Stimulated activated naive CD8-positive, alpha-beta T cell treated with anti-CD3 and anti-CD28 coated beads, Interleukin-15, amount 100 ng/mL, for 72 hours (primary cell): Measurements from ENCODE around the gene ARPC5.

ENCODE experiments used
- ATAC-seq: fragments of 150-1000 bp; cut with Tn5 transposase; 2 replicates; pipeline ENCODE4 v1.10.0; 2021; ENCODE audit warnings: mild to moderate bottlenecking, moderate library complexity
- DNase-seq, 2 donors: peaks; one replicate each; pipeline ENCODE4 v3.0.0; 2021 to 2022
- H3K27ac Mint-ChIP-seq, 2 donors: one replicate each; pipeline ENCODE4 v1.8.0; 2022; ENCODE audit warnings: mild to moderate bottlenecking in 2 of 2, mixed read lengths in 2 of 2, moderate library complexity in 2 of 2
- H3K27me3 Mint-ChIP-seq: one replicate; pipeline ENCODE4 v1.8.0; 2022; ENCODE audit warnings: mixed read lengths
- H3K4me1 Mint-ChIP-seq: one replicate; pipeline ENCODE4 v1.8.0; 2022; ENCODE audit warnings: mild to moderate bottlenecking, mixed read lengths
- H3K4me3 Mint-ChIP-seq, 2 donors: one replicate each; pipeline ENCODE4 v1.8.0; 2022; ENCODE audit warnings: mild to moderate bottlenecking in 2 of 2, mixed read lengths in 2 of 2, moderate library complexity in 1 of 2
- H3K9me3 Mint-ChIP-seq, 2 donors: one replicate each; pipeline ENCODE4 v1.8.0; 2022; ENCODE audit warnings: mixed read lengths in 2 of 2

The ARPC5 gene

DNA sequence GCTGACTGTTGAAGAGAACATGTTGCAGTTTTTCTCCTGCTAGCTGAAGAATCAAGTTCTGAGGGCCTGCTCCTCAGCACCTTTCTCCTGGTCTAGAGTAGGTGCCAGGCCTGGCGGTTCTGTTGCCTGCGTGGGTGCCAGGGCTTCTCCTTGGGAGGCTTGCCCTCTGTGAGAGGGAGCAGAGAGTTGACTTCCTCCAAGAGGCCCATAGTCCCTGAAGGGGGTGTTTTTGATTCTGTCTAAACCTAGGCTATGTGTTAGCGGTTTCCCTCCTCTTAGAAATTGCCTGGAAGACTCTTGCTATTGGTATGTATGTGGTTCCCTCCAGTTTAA is 17.8 kb upstream of the ARPC5 start:
- Mint-ChIP-seq H3K4me1 (peaks cover 41% of the 10 kb centered on the region), H3K27ac (peak overlapping the region in 1 of 2 donors; percentile 79), H3K4me3 (peak overlapping the region in 1 of 2 donors; percentile 19), H3K9me3 (no peaks in the 10 kb centered on the region), H3K27me3 (no peaks in the 10 kb centered on the region)
- no peak for DNase-seq
- no peak for ATAC-seq

DNA sequence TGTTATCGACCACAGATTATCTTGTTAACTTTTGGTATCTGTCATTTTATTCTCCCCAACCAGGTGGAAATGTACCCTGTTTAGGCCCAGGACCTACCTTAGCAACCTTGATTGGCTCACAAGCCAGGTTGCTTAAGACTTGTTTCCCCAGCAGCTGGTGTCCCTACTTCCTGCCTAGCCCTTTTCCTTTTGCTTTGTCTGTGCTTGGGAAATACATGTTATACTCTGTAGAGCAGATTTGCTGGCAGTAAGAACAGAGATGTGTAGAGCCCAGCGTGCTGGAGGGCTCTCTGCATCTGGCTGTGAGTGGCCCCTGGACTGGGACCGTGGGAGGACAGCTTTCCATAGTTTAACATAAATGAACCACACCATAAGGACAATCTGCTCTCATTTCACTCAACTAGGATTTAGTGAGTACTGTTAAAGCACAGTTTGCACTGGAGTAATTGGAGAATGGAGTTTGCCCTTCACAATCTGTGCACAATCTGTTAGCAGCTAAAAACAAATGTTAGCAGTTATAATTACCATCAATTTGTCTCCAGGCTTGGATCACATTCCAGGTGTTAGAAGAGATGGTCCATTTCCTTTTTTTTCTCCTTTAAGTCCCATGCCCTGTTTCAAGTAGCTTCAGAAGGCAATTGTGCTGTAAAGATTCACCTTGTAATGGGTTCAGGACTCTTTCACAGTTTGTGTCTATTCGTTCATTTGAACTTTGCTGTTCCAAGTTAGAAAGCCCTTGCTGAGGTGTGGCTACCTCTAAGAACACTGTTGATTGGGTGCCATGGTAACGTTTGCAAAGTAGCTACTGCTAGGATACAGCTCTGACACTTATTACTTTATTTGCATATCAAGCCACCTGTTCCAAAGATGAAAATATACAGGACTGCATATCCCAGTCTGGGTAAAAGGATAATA is 17.2 kb upstream of the ARPC5 start, which contains the start of gene APOBEC4:
Gene APOBEC4, minus strand, starts transcription at position 770 of the 915 bp plus-strand sequence. CDS start 4,535 bp downstream, outside the sequence.
- DNase-seq (peak in 1 of 2 donors; percentile 24), ATAC-seq (peak; percentile 73)
- H3K9me3 Mint-ChIP-seq = no peaks in the 10 kb centered on the region
- peak within 1 kb of the TSS; percentile 38 to 62 for H3K4me3 Mint-ChIP-seq
- H3K27me3 Mint-ChIP-seq = no peaks in the 10 kb centered on the region
- peaks cover 41% of the 10 kb centered on the region for H3K4me1 Mint-ChIP-seq
- H3K27ac Mint-ChIP-seq = peak within 1 kb of the TSS; percentile 36 to 82

DNA sequence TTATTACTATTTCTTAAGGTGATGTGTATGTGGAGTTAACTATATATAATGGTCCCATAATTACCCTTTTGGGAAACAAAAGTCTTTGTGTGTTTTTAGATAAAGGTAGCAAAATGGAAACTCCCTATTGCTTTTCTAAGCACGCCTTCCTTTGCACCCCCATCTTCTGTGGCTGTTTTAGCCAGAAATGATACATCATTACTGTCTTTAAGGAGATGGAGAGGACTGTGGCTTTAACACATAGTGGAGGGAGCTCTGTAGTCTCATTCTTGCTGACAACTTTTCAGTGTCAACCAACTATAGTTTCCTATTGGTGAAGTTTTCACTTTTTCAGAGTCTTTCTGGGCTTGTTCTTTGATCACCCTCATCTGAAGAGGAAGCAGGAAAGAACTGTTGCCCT is 16.5 kb upstream of the ARPC5 start:
- ATAC-seq (peak; percentile 99), DNase-seq (peak; percentile 21 to 49)
- Mint-ChIP-seq H3K4me1 (peaks cover 41% of the 10 kb centered on the region), H3K27me3 (no peaks in the 10 kb centered on the region), H3K9me3 (no peaks in the 10 kb centered on the region), H3K27ac (peak overlapping the region; percentile 29 to 82), H3K4me3 (peak overlapping the region; percentile 38 to 62)

DNA sequence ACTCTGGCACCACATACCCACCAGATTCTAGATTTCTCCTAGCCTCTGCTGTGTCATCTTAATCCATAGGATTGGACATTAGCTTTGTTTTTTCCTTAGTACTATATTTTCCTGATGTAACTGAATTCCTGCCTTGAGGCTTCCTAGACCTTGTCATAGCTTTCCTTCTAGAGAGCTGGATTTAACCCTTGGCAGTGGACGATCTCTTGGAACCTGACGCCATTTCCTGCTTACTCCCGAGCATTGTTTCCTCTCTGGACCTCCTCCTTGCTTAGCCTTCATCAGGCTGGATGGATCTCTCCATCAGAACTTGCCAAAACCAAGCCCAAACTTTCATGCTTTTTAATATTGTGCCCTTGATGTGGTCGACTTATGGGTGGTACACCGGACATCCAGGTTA is 16.0 kb upstream of the ARPC5 start:
- H3K27me3 Mint-ChIP-seq = no peaks in the 10 kb centered on the region
- ATAC-seq (no peak), DNase-seq (no peak)
- H3K4me3 Mint-ChIP-seq = peak overlapping the region; percentile 38 to 62
- no peaks in the 10 kb centered on the region for H3K9me3 Mint-ChIP-seq
- H3K4me1 Mint-ChIP-seq = peaks cover 41% of the 10 kb centered on the region
- peak overlapping the region; percentile 72 to 82 for H3K27ac Mint-ChIP-seq

DNA sequence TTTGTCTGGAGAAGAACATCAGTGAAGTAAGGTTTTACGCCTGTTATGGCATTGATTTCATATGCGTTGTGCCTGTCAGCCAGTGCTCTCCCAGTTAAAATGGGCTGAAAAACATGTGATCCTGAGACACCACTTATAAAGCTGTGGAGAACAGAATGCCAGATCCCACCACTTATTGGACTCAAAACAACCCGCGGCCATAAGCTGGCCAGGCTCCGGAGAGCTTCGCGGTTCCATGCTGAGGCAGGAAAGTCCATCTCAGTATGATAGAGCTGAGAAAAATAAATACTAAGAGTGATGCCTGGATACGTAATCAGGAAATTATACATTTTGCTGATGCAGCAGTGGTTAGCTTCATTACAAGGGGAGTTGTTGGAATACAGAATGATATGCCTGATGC is 12.5 kb upstream of the ARPC5 start:
- Mint-ChIP-seq H3K4me3 (no peak overlapping the region), H3K9me3 (no peaks in the 10 kb centered on the region), H3K27me3 (no peaks in the 10 kb centered on the region), H3K4me1 (peaks cover 21% of the 10 kb centered on the region), H3K27ac (no peak overlapping the region)
- DNase-seq = no peak
- ATAC-seq = no peak

DNA sequence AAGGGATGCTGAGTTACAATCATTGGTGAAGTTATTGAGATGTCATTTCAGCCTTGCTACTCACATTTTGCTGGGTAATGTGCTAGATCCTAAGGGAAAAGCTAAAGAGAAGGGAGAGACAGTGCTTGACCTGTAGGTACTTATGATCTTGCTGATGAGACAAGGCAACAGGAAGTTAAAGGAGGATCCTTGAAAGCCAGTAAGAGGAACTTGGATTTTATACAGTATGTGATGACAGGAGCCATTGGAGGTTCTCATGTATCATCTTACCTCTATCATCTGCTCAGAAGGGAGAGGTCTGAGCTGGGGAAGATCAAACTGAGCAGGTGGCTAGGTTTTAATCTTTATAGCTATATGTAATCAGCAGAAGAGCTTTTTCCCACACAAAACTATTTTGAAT is 11.2 kb upstream of the ARPC5 start:
- Mint-ChIP-seq H3K27me3 (no peaks in the 10 kb centered on the region), H3K4me1 (peaks cover 8% of the 10 kb centered on the region), H3K4me3 (no peak overlapping the region), H3K9me3 (no peaks in the 10 kb centered on the region), H3K27ac (no peak overlapping the region)
- DNase-seq = no peak
- no peak for ATAC-seq

DNA sequence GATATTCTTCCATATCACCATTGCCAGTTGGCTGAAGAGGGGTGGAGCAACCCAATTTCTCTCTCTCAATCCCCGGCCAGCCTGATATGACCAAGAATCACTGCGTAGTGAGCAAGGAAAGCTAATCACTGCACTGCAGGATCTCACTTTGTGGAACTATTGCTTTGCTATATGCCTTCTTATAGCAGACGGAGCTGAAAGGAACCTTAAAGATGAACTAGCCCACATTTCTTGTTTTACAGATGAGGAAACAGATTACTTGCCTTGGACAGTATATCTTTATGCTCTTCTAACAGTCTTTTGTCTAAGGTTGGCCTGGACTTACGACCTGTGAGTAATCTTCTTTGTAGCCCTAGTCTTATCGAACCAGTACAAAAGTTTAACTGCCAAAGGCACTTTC is 9.9 kb upstream of the ARPC5 start:
- Mint-ChIP-seq H3K27me3 (no peaks in the 10 kb centered on the region), H3K4me1 (no peaks in the 10 kb centered on the region), H3K9me3 (no peaks in the 10 kb centered on the region), H3K27ac (no peak overlapping the region), H3K4me3 (no peak overlapping the region)
- no peak for ATAC-seq
- no peak for DNase-seq

DNA sequence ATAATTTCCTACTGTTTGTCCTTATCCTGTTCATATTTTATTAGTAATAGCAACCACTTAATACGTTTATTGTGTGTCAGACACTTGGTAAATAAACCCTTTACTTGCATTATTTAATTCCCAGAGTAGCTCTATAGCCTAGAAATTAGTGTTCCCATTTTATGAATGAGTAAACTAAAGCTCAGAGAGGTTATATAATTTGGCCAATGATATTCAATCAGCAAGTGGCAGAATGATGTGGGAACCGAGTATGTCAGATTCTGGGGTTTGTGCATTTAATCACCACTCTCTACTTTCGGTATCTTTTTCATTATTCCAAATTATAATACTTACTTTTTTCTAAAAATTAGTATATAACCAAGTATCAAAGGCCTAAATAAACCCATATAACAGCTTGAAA is 6.6 kb upstream of the ARPC5 start:
- no peak overlapping the region for H3K4me3 Mint-ChIP-seq

DNA sequence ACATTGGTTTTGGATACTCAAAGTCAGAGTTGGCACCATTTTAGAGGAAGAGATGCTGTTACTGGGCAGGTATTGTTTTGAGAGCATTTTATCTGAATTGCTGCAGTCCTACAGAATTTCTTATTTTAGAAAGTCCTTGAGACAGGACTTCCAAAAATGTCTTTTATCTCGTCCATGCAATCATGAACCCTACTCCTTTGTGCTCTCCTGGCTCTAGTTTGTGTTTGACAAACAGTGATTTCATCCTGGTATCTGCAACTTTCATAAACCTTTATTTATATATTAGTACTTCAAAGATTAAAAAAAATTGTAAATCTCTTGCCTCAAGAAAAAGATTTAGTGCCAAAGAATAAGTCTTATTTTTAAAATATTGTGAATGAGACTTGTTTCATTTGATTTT is 4.6 kb upstream of the ARPC5 start:
- H3K27me3 Mint-ChIP-seq = peaks cover 9% of the 10 kb centered on the region
- no peak overlapping the region for H3K27ac Mint-ChIP-seq
- no peak for DNase-seq
- H3K4me1 Mint-ChIP-seq = peaks cover 21% of the 10 kb centered on the region
- H3K9me3 Mint-ChIP-seq = no peaks in the 10 kb centered on the region
- H3K4me3 Mint-ChIP-seq = no peak overlapping the region
- ATAC-seq = no peak

More for the DNA sequence above, 6.6 kb upstream of the ARPC5 start:
- no peaks in the 10 kb centered on the region for H3K9me3 Mint-ChIP-seq
- no peak for DNase-seq
- no peak for ATAC-seq
- H3K27ac Mint-ChIP-seq = no peak overlapping the region
- H3K4me1 Mint-ChIP-seq = peaks cover 7% of the 10 kb centered on the region
- no peaks in the 10 kb centered on the region for H3K27me3 Mint-ChIP-seq

DNA sequence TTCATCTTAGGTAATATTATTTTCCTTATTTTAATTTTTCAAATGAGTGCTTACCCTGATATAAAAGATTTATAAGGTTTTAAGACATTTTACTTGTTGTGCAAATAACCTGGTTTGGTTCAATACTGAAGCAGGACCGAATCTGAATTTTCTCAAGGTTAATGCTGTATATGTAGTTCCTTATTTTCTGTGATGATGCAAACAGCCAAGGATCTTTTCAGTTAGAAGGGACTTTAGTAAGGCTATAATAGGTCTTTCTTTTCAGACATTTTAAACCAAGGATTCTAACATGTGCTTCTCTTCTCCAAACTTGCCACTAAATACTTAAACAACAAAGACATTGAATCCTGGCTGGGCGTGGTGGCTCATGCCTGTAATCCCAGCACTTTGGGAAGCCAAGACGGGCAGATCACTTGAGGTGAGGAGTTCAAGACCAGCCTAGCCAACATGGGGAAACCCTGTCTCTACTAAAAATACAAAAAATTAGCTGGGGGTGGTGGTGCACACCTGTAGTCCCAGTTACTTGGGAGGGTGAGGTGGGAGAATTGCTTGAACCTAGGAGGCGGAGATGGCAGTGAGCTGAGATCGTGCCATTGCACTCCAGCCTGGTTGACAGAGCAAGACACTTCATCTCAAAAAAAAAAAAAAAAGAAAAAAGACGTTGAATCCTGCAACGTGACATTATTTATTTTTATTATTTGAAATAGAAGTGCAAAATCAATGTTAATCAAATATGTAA is 3.2 kb upstream of the ARPC5 start:
- H3K9me3 Mint-ChIP-seq = no peaks in the 10 kb centered on the region

DNA sequence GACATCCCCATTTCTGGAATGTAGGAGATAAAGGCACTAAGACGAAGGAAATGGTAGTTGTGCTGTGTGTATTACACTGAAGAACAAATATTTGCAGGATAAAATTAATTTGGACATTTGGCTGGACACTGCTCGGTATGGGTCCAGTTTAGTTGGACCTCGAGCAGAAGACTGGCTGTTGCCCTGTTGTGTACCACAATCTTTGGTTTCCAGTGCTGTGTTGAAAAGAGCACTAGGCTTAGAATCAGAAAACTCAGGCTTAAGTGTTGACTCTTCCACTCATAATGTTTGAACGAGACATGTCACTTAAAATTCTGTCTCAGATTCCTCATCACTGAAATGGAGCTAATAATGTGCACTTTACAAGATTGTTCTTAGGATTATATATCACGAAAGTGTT is 1.2 kb upstream of the ARPC5 start:
- Mint-ChIP-seq H3K4me1 (peaks cover 27% of the 10 kb centered on the region), H3K9me3 (no peaks in the 10 kb centered on the region), H3K27me3 (peaks cover 9% of the 10 kb centered on the region), H3K27ac (peak overlapping the region; percentile 90 to 100), H3K4me3 (peak overlapping the region; percentile 99 to 100)
- no peak for DNase-seq
- ATAC-seq = no peak

More for the DNA sequence above, 3.2 kb upstream of the ARPC5 start:
- H3K27ac Mint-ChIP-seq = no peak overlapping the region
- DNase-seq (no peak), ATAC-seq (no peak)
- no peak overlapping the region for H3K4me3 Mint-ChIP-seq
- peaks cover 21% of the 10 kb centered on the region for H3K4me1 Mint-ChIP-seq
- H3K27me3 Mint-ChIP-seq = peaks cover 9% of the 10 kb centered on the region

DNA sequence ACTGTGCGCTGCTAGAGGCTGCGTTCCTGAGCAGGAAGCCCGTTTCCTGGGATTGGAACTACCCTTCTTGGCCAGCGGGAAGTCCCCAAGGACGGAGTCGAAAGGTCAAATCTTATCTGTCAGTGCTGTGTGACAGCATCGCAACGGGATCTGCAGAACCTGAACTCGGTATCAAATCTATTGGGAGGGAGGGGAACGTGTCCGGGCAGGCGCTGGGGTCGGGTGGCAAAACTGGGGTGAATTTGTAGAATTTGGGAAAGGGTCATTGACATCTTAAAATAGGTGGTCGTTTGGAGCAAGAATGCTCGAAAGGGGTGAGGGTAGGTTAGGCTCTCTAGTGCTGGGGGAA is 725 bp upstream of the ARPC5 start:
- H3K4me3 Mint-ChIP-seq = peak overlapping the region; percentile 99 to 100
- H3K9me3 Mint-ChIP-seq = no peaks in the 10 kb centered on the region
- DNase-seq = no peak
- H3K4me1 Mint-ChIP-seq = peaks cover 27% of the 10 kb centered on the region
- no peak for ATAC-seq
- H3K27ac Mint-ChIP-seq = peak overlapping the region; percentile 99 to 100
- peaks cover 9% of the 10 kb centered on the region for H3K27me3 Mint-ChIP-seq

DNA sequence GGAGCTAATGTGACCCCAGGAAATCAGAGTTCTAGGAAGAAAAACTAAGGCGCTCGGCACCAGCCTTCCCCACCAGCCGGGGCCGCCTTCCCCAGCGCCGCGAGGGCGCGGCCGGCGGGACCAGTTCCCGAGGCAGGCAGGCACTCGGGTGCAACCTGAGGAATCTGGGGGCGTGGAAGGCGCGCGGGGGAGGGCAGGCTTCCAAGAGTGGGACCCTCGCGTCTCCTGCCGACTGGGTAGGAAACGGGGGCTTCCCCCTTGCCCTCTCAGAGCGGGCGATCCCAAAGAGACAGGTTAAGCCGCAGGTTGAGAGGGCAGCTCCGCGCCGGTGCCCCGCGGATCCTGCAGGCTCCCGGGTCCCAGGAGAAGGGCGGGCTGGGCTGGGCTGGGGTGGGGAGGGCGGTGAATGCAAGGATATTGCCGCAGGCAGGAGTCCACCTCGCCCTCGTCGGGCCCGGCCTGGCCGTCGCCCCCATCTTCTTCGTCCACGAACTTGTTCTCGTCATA is 431 bp downstream of the ARPC5 start:
- DNase-seq (no peak), ATAC-seq (peak; percentile 16)
- Mint-ChIP-seq H3K27ac (peak overlapping the region; percentile 99 to 100), H3K27me3 (peaks cover 9% of the 10 kb centered on the region), H3K4me1 (peaks cover 35% of the 10 kb centered on the region), H3K9me3 (no peaks in the 10 kb centered on the region), H3K4me3 (peak overlapping the region; percentile 99 to 100)

DNA sequence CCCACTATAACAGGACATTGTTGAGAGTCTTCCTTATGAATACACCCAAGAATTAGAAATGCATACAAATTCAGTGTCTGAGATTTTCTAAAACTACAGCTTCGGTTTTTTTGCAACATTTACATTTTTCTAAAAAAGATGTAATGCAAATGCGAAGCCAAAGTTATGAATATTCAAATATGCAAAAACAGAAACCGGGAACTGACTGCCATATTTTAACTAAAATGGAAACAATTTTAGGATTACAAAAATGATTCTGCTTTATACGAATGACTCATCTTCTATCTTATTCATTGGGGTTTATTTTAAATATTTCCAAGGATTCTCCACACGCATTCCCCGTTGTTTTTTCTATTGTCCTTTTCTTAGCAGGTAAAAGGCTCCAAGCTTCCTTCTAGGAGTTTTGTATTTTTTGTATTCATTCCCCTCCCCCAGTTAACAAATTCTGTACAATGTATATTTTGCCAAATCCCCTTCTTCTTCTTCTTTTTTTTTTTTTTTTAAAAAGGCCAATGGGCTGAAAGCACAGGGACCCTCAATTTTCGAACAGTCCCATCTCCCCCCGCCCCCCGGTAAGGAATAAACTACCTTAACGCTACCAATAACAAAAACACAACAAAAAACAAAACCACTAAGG is 1.0 kb downstream of the ARPC5 start:
- Mint-ChIP-seq H3K9me3 (no peaks in the 10 kb centered on the region), H3K4me3 (peak overlapping the region; percentile 99 to 100), H3K4me1 (peaks cover 33% of the 10 kb centered on the region), H3K27me3 (peaks cover 9% of the 10 kb centered on the region), H3K27ac (peak overlapping the region; percentile 95 to 96)
- DNase-seq (no peak), ATAC-seq (no peak)

DNA sequence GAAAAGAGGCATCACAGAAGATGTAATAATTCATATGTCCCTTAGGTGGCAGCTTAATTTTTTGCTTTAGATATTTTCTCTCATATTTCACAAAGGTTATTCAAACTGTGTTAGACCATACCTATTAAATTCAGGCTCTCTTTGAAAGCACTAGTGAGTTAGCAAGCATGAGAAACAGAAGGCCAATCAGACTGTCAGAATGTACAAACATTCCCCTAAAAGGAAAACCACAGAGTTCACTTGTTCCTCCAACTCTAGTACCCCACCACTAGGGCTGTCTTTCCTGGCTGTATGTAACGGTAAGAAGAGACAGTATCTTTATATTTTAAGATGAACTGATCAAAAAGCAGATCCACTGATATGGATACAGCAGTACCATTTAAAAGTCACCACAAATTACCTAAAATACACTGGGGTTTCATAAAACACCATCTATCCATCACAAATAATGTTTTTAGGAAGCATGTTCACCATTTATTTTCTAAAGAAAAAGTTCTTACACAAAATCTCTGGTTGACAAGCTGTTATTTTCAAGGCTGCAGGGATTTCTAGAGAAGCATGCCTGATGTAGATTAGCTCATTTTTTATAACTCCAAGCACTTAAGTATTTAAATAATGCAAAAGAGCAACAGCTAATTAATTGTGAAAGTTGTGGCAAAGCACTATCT is 1.8 kb downstream of the ARPC5 start:
- peak in 1 of 2 donors; percentile 24 for DNase-seq
- Mint-ChIP-seq H3K27ac (peak overlapping the region in 1 of 2 donors; percentile 69), H3K4me1 (peaks cover 41% of the 10 kb centered on the region), H3K4me3 (peak overlapping the region; percentile 99 to 100), H3K9me3 (no peaks in the 10 kb centered on the region), H3K27me3 (peaks cover 9% of the 10 kb centered on the region)
- ATAC-seq = peak; percentile 48
